GM23338 (cell line): ENCODE data around the gene BBOX1. TPM values are rescaled to one million over a fixed set of nuclear protein-coding genes. Genes with fewer than 3 reads are reported as not detected.
A peak's percentile ranks its signal among the peaks of the same experiment; 100 is the strongest.

ENCODE experiments used
- ATAC-seq: fragments of 200-7000 bp; cut with Tn5 transposase; 3 replicates; pipeline ENCODE4 v1.9.1; 2020
- DNase-seq: peaks from one replicate; pipeline ENCODE4 v3.0.0-alpha.2; 2015; ENCODE audit warnings: low spot score
- H2AFZ ChIP-seq: fragments of 200-600 bp; sonication (generic); 2 replicates; pipeline ENCODE4 v1.8.0; 2016; ENCODE audit warnings: antibody characterized with exemption, mild to moderate bottlenecking, moderate library complexity
- H3F3A ChIP-seq: fragments of 200-600 bp; sonication (generic); replicated peaks from 2 replicates; pipeline ENCODE4 v1.8.0; 2017; ENCODE audit warnings: antibody characterized with exemption, mixed run types, low read depth
- H3K27ac ChIP-seq: fragments of 200-600 bp; sonication (generic); 2 replicates; pipeline ENCODE4 v1.6.1; 2016; ENCODE audit warnings: low read depth
- H3K27me3 ChIP-seq: fragments of 200-600 bp; sonication (generic); 2 replicates; pipeline ENCODE4 v1.8.0; 2016; ENCODE audit warnings: mild to moderate bottlenecking, mixed run types, moderate library complexity; ENCODE audit not compliant: insufficient read depth
- H3K36me3 ChIP-seq: fragments of 200-600 bp; sonication (generic); 2 replicates; pipeline ENCODE4 v1.8.0; 2016; ENCODE audit warnings: mild to moderate bottlenecking; ENCODE audit not compliant: insufficient read depth
- H3K4me1 ChIP-seq: fragments of 200-600 bp; sonication (generic); 2 replicates; pipeline ENCODE4 v1.8.0; 2016; ENCODE audit warnings: mild to moderate bottlenecking, moderate library complexity; ENCODE audit not compliant: insufficient read depth
- H3K4me2 ChIP-seq: fragments of 200-600 bp; sonication (generic); 2 replicates; pipeline ENCODE4 v1.7.1; 2017; ENCODE audit warnings: mixed run types
- H3K4me3 ChIP-seq: fragments of 200-600 bp; sonication (generic); 2 replicates; pipeline ENCODE4 v1.6.1; 2016; ENCODE audit warnings: mixed run types
- H3K79me2 ChIP-seq: fragments of 200-600 bp; sonication (generic); replicated peaks from 2 replicates; pipeline ENCODE4 v1.8.0; 2017; ENCODE audit warnings: mild to moderate bottlenecking; ENCODE audit not compliant: insufficient read depth
- H3K9me2 ChIP-seq: fragments of 200-600 bp; sonication (generic); 2 replicates; pipeline ENCODE4 v1.8.0; 2017; ENCODE audit not compliant: insufficient read depth
- H4K20me1 ChIP-seq: fragments of 200-600 bp; sonication (generic); replicated peaks from 2 replicates; pipeline ENCODE4 v1.8.0; 2017; ENCODE audit warnings: mild to moderate bottlenecking; ENCODE audit not compliant: insufficient read depth
- H3K27ac Mint-ChIP-seq: 2 replicates; pipeline ENCODE4 v1.8.0; 2020; ENCODE audit warnings: inconsistent platforms, mild to moderate bottlenecking, moderate library complexity, mixed read lengths
- H3K27me3 Mint-ChIP-seq: 3 replicates; pipeline ENCODE4 v1.8.0; 2022; ENCODE audit warnings: low read depth, mild to moderate bottlenecking, moderate library complexity, mixed read lengths, inconsistent platforms; ENCODE audit not compliant: insufficient read depth, poor library complexity
- H3K36me3 Mint-ChIP-seq: 3 replicates; pipeline ENCODE4 v1.8.0; 2021; ENCODE audit warnings: low read depth, mild to moderate bottlenecking, inconsistent platforms, moderate library complexity, mixed read lengths
- H3K4me1 Mint-ChIP-seq: 3 replicates; pipeline ENCODE4 v1.8.0; 2020; ENCODE audit warnings: mild to moderate bottlenecking, inconsistent platforms, mixed read lengths
- H3K4me3 Mint-ChIP-seq: 3 replicates; pipeline ENCODE4 v1.8.0; 2021; ENCODE audit warnings: moderate library complexity, mild to moderate bottlenecking, inconsistent platforms, mixed read lengths
- H3K9me3 Mint-ChIP-seq: 3 replicates; pipeline ENCODE4 v1.8.0; 2020; ENCODE audit warnings: moderate library complexity, mild to moderate bottlenecking, inconsistent platforms, mixed read lengths
- EZH2 ChIP-seq: fragments of 200-600 bp; sonication (generic); IDR thresholded peaks from one replicate; pipeline ENCODE4 v1.8.0; 2017; ENCODE audit warnings: antibody characterized with exemption, mild to moderate bottlenecking, low read depth; ENCODE audit not compliant: unreplicated experiment
- EZH2phosphoT487 ChIP-seq: fragments of 200-600 bp; sonication (generic); IDR thresholded peaks from one replicate; pipeline ENCODE4 v1.8.1; 2018; ENCODE audit warnings: antibody characterized with exemption; ENCODE audit not compliant: unreplicated experiment
- NANOG ChIP-seq: IDR thresholded peaks from 2 replicates; pipeline ENCODE4 v1.6.1; 2016; ENCODE audit warnings: antibody characterized with exemption, borderline replicate concordance
- POLR2AphosphoS5 ChIP-seq: IDR thresholded peaks from 2 replicates; pipeline ENCODE4 v1.6.1; 2016; ENCODE audit warnings: antibody characterized with exemption, low read depth
- STAT1 ChIP-seq: IDR thresholded peaks from one replicate; pipeline ENCODE4 v1.6.1; 2016; ENCODE audit warnings: antibody characterized with exemption; ENCODE audit not compliant: unreplicated experiment
- ZNF114 ChIP-seq: fragments of 250-450 bp; sonication (Bioruptor Pico); IDR thresholded peaks from 2 replicates; pipeline ENCODE4 v1.5.0; 2020; ENCODE audit warnings: mild to moderate bottlenecking, moderate library complexity
- polyA plus RNA-seq: library from polyadenylated mRNA; unstranded; fragments of >200 nt; fragmentation: Nextera tagmentation; extraction: Ambion mirVana; gene quantifications from 2 replicates; pipeline ENCODE4 v1.2.1, GENCODE V29; 2016
- total RNA-seq: library from RNA; depleted of rRNA; stranded (reverse); fragments of >200 nt; shearing (Covaris generic); gene quantifications from 2 replicates; pipeline ENCODE4 v1.2.3, GENCODE V29; 2014
- TF ChIP-seq, protein P1 (sequence below): IDR thresholded peaks from one replicate; pipeline ENCODE4 v1.6.1; 2018; ENCODE audit warnings: antibody characterized with exemption; ENCODE audit not compliant: unreplicated experiment
- TF ChIP-seq, protein P2 (sequence below), 2 experiments: fragments of 200-600 bp in 1 of 2; sonication (generic) in 1 of 2; conservative IDR thresholded peaks; 2 replicates each; pipeline versions ENCODE4 v1.5.1 to v1.6.1; 2016 to 2017; ENCODE audit warnings: antibody characterized with exemption in 2 of 2, low read depth in 2 of 2, mild to moderate bottlenecking in 2 of 2, moderate library complexity in 1 of 2
- TF ChIP-seq, protein P3 (sequence below): IDR thresholded peaks from 2 replicates; pipeline ENCODE4 v1.6.1; 2016; ENCODE audit warnings: antibody characterized with exemption
- TF ChIP-seq, protein P4 (sequence below): fragments of 250-450 bp; sonication (Bioruptor Pico); IDR thresholded peaks from 2 replicates; pipeline ENCODE4 v1.5.0; 2020; ENCODE audit warnings: mild to moderate bottlenecking, moderate library complexity

BBOX1 gene
- total and polyA plus RNA-seq, 2 experiments from 2014 or later: not detected

DNA sequence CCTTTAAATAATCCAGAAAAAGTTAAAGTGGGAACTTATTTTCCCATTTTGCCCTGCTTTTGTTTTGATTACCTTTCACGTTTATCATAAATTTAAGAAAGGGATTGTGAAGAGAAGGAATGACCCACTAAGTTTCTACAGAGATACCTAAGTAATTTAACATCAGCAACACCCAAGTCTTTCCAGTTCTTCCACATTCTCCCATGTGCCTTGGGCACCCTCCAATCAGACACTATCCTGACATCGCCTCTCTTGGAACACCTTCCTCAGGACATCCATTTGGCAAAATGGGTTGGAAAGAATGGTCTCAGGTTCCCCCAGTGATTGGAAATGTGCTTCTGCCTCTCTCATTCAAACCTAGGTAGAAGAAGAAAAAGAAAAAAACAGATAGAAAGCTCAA lies 6.3 kb downstream of the BBOX1 start:
- Histone ChIP-seq H3K9me2 (0 out of 2 replicates have a peak, but pooled peaks cover 5% of the 10 kb centered on the region), H3K36me3 (no peaks in the 10 kb centered on the region), H3K79me2 (no peaks in the 10 kb centered on the region), H3K27me3 (no peaks in the 10 kb centered on the region), H2AFZ (no peak overlapping the region), H3K4me1 (no peaks in the 10 kb centered on the region), H3K27ac (no peak overlapping the region), H3K4me3 (no peak overlapping the region), H3F3A (no peaks in the 10 kb centered on the region), H3K4me2 (no peak overlapping the region), H4K20me1 (no peaks in the 10 kb centered on the region)
- peaks cover 2% of the 10 kb centered on the region for H3K27me3 Mint-ChIP-seq
- H3K27ac Mint-ChIP-seq: no peak overlapping the region
- ATAC-seq (no peak), DNase-seq (no peak)
- TF ChIP-seq EZH2phosphoT487 (no peak), NANOG (no peak), STAT1 (no peak)
- TF ChIP-seq, protein P1, sequence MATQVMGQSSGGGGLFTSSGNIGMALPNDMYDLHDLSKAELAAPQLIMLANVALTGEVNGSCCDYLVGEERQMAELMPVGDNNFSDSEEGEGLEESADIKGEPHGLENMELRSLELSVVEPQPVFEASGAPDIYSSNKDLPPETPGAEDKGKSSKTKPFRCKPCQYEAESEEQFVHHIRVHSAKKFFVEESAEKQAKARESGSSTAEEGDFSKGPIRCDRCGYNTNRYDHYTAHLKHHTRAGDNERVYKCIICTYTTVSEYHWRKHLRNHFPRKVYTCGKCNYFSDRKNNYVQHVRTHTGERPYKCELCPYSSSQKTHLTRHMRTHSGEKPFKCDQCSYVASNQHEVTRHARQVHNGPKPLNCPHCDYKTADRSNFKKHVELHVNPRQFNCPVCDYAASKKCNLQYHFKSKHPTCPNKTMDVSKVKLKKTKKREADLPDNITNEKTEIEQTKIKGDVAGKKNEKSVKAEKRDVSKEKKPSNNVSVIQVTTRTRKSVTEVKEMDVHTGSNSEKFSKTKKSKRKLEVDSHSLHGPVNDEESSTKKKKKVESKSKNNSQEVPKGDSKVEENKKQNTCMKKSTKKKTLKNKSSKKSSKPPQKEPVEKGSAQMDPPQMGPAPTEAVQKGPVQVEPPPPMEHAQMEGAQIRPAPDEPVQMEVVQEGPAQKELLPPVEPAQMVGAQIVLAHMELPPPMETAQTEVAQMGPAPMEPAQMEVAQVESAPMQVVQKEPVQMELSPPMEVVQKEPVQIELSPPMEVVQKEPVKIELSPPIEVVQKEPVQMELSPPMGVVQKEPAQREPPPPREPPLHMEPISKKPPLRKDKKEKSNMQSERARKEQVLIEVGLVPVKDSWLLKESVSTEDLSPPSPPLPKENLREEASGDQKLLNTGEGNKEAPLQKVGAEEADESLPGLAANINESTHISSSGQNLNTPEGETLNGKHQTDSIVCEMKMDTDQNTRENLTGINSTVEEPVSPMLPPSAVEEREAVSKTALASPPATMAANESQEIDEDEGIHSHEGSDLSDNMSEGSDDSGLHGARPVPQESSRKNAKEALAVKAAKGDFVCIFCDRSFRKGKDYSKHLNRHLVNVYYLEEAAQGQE: no peak
- TF ChIP-seq, protein P2, sequence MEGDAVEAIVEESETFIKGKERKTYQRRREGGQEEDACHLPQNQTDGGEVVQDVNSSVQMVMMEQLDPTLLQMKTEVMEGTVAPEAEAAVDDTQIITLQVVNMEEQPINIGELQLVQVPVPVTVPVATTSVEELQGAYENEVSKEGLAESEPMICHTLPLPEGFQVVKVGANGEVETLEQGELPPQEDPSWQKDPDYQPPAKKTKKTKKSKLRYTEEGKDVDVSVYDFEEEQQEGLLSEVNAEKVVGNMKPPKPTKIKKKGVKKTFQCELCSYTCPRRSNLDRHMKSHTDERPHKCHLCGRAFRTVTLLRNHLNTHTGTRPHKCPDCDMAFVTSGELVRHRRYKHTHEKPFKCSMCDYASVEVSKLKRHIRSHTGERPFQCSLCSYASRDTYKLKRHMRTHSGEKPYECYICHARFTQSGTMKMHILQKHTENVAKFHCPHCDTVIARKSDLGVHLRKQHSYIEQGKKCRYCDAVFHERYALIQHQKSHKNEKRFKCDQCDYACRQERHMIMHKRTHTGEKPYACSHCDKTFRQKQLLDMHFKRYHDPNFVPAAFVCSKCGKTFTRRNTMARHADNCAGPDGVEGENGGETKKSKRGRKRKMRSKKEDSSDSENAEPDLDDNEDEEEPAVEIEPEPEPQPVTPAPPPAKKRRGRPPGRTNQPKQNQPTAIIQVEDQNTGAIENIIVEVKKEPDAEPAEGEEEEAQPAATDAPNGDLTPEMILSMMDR (conservative IDR thresholded peaks at IDR 0.05; ENCODE audit: low read depth in 2 of 2): no peak
- TF ChIP-seq, protein P3, sequence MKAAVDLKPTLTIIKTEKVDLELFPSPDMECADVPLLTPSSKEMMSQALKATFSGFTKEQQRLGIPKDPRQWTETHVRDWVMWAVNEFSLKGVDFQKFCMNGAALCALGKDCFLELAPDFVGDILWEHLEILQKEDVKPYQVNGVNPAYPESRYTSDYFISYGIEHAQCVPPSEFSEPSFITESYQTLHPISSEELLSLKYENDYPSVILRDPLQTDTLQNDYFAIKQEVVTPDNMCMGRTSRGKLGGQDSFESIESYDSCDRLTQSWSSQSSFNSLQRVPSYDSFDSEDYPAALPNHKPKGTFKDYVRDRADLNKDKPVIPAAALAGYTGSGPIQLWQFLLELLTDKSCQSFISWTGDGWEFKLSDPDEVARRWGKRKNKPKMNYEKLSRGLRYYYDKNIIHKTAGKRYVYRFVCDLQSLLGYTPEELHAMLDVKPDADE: no peak
- H3K36me3 Mint-ChIP-seq: peaks cover 6% of the 10 kb centered on the region; the same call in 2 of the 3 replicates
- H3K4me3 Mint-ChIP-seq: no peak overlapping the region
- H3K9me3 Mint-ChIP-seq: peaks cover 22% of the 10 kb centered on the region
- no peaks in the 10 kb centered on the region for H3K4me1 Mint-ChIP-seq

DNA sequence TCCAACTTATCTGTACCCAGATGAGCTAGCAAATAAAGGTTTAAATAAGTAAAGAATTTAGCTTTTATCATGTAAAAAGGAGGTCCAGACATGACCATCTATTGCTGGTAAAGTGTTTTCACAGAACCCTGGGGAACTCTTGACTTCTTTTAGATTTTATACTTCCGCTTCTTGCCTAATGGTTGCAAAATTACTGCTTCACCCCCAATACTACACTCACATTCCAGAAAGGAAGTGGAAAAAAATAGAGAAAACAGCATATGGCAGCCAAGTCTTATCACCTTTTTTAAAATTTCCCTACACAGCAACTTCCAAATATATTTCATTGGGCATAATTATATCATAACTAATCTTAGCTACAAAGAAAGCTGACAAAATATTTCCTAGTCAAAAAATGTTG lies 12.1 kb downstream of the BBOX1 start:
- H3K4me3 ChIP-seq: no peak overlapping the region
- Mint-ChIP-seq H3K4me1 (peaks cover 5% of the 10 kb centered on the region; the same call in 2 of the 3 replicates), H3K4me3 (no peak overlapping the region), H3K27ac (0 out of 2 replicates have a peak overlapping the region, but pooled peaks have one; percentile 2), H3K9me3 (peaks cover 4% of the 10 kb centered on the region; the same call in 2 of the 3 replicates), H3K27me3 (no peaks in the 10 kb centered on the region), H3K36me3 (no peaks in the 10 kb centered on the region)
- no peak for ATAC-seq
- H4K20me1 ChIP-seq: no peaks in the 10 kb centered on the region
- H3K79me2 ChIP-seq: no peaks in the 10 kb centered on the region
- H3F3A ChIP-seq: no peaks in the 10 kb centered on the region
- DNase-seq: no peak
- no peaks in the 10 kb centered on the region for H3K36me3 ChIP-seq
- no peak overlapping the region for H3K4me2 ChIP-seq
- no peaks in the 10 kb centered on the region for H3K9me2 ChIP-seq
- H3K27me3 ChIP-seq: no peaks in the 10 kb centered on the region
- no peaks in the 10 kb centered on the region for H3K4me1 ChIP-seq
- no peak overlapping the region for H3K27ac ChIP-seq
- no peak overlapping the region for H2AFZ ChIP-seq
- TF ChIP-seq STAT1 (no peak), POLR2AphosphoS5 (no peak), EZH2phosphoT487 (no peak), ZNF114 (CRISPR knock-in tag) (no peak), EZH2 (no peak)
- TF ChIP-seq, protein P4, sequence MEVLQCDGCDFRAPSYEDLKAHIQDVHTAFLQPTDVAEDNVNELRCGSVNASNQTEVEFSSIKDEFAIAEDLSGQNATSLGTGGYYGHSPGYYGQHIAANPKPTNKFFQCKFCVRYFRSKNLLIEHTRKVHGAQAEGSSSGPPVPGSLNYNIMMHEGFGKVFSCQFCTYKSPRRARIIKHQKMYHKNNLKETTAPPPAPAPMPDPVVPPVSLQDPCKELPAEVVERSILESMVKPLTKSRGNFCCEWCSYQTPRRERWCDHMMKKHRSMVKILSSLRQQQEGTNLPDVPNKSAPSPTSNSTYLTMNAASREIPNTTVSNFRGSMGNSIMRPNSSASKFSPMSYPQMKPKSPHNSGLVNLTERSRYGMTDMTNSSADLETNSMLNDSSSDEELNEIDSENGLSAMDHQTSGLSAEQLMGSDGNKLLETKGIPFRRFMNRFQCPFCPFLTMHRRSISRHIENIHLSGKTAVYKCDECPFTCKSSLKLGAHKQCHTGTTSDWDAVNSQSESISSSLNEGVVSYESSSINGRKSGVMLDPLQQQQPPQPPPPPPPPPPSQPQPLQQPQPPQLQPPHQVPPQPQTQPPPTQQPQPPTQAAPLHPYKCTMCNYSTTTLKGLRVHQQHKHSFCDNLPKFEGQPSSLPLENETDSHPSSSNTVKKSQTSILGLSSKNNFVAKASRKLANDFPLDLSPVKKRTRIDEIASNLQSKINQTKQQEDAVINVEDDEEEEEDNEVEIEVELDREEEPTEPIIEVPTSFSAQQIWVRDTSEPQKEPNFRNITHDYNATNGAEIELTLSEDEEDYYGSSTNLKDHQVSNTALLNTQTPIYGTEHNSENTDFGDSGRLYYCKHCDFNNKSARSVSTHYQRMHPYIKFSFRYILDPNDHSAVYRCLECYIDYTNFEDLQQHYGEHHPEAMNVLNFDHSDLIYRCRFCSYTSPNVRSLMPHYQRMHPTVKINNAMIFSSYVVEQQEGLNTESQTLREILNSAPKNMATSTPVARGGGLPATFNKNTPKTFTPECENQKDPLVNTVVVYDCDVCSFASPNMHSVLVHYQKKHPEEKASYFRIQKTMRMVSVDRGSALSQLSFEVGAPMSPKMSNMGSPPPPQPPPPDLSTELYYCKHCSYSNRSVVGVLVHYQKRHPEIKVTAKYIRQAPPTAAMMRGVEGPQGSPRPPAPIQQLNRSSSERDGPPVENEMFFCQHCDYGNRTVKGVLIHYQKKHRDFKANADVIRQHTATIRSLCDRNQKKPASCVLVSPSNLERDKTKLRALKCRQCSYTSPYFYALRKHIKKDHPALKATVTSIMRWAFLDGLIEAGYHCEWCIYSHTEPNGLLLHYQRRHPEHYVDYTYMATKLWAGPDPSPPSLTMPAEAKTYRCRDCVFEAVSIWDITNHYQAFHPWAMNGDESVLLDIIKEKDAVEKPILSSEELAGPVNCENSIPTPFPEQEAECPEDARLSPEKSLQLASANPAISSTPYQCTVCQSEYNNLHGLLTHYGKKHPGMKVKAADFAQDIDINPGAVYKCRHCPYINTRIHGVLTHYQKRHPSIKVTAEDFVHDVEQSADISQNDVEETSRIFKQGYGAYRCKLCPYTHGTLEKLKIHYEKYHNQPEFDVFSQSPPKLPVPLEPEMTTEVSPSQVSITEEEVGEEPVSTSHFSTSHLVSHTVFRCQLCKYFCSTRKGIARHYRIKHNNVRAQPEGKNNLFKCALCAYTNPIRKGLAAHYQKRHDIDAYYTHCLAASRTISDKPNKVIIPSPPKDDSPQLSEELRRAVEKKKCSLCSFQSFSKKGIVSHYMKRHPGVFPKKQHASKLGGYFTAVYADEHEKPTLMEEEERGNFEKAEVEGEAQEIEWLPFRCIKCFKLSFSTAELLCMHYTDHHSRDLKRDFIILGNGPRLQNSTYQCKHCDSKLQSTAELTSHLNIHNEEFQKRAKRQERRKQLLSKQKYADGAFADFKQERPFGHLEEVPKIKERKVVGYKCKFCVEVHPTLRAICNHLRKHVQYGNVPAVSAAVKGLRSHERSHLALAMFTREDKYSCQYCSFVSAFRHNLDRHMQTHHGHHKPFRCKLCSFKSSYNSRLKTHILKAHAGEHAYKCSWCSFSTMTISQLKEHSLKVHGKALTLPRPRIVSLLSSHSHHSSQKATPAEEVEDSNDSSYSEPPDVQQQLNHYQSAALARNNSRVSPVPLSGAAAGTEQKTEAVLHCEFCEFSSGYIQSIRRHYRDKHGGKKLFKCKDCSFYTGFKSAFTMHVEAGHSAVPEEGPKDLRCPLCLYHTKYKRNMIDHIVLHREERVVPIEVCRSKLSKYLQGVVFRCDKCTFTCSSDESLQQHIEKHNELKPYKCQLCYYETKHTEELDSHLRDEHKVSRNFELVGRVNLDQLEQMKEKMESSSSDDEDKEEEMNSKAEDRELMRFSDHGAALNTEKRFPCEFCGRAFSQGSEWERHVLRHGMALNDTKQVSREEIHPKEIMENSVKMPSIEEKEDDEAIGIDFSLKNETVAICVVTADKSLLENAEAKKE (CRISPR knock-in tag): no peak
